RWPE2 (cell line): Measurements from ENCODE around the gene CYTIP.

Experiments used
- ATAC-seq: fragments of 200-7000 bp; cut with Tn5 transposase; 3 replicates; pipeline ENCODE4 v1.9.1; 2021; ENCODE audit warnings: low read depth
- DNase-seq: peaks from one replicate; pipeline ENCODE4 v3.0.0-alpha.2; 2020; ENCODE audit warnings: low spot score
- H3K27ac ChIP-seq: fragments of 450-650 bp; 2 replicates; pipeline ENCODE4 v1.5.1; 2017; ENCODE audit warnings: mild to moderate bottlenecking; ENCODE audit not compliant: poor library complexity, severe bottlenecking
- H3K27me3 ChIP-seq: fragments of 250-450 bp; sonication (Bioruptor Pico); 2 replicates; pipeline ENCODE4 v1.5.1; 2021; ENCODE audit warnings: mild to moderate bottlenecking, moderate library complexity; ENCODE audit not compliant: insufficient read depth, poor library complexity, severe bottlenecking
- H3K36me3 ChIP-seq: fragments of 250-450 bp; sonication (Bioruptor Pico); 2 replicates; pipeline ENCODE4 v1.5.1; 2020; ENCODE audit warnings: low read depth, mild to moderate bottlenecking, moderate library complexity
- H3K4me1 ChIP-seq: fragments of 250-450 bp; sonication (Bioruptor Pico); 2 replicates; pipeline ENCODE4 v1.5.1; 2021; ENCODE audit warnings: mild to moderate bottlenecking, moderate library complexity; ENCODE audit not compliant: insufficient read depth, poor library complexity, severe bottlenecking
- H3K4me3 ChIP-seq: fragments of 250-450 bp; sonication (Bioruptor Pico); 2 replicates; pipeline ENCODE4 v1.5.1; 2021; ENCODE audit warnings: mild to moderate bottlenecking, moderate library complexity; ENCODE audit not compliant: severe bottlenecking
- H3K9me3 ChIP-seq: fragments of 250-450 bp; sonication (Bioruptor Pico); 2 replicates; pipeline ENCODE4 v1.5.1; 2021; ENCODE audit warnings: mild to moderate bottlenecking, moderate library complexity; ENCODE audit not compliant: severe bottlenecking
- CTCF ChIP-seq: fragments of 450-650 bp; IDR thresholded peaks from one replicate; pipeline ENCODE4 v1.5.1; 2017; ENCODE audit warnings: mild to moderate bottlenecking, moderate library complexity; ENCODE audit not compliant: poor library complexity, severe bottlenecking

CYTIP gene

GRCh38 chr2:157487271-157487610 is 43.4 kb upstream of the CYTIP start:
- Histone ChIP-seq H3K4me3 (no peak overlapping the region), H3K9me3 (no peaks in the 10 kb centered on the region), H3K27ac (no peak overlapping the region), H3K36me3 (no peaks in the 10 kb centered on the region), H3K4me1 (no peaks in the 10 kb centered on the region), H3K27me3 (peaks cover 7% of the 10 kb centered on the region)
- DNase-seq, result no peak
- TF ChIP-seq CTCF, result no peak
- no peak for ATAC-seq

- Histone ChIP-seq H3K36me3 (no peaks in the 10 kb centered on the region), H3K4me1 (no peaks in the 10 kb centered on the region), H3K9me3 (no peaks in the 10 kb centered on the region), H3K27me3 (peaks cover 7% of the 10 kb centered on the region), H3K4me3 (no peak overlapping the region), H3K27ac (no peak overlapping the region)
- no peak for DNase-seq
- no peak for ATAC-seq
- TF ChIP-seq CTCF, result no peak
These were observed 42.8 kb upstream of the CYTIP start for GRCh38 chr2:157486596-157487270.

GRCh38 chr2:157480182-157480961 is 36.5 kb upstream of the CYTIP start:
- DNase-seq (no peak), ATAC-seq (no peak)
- Histone ChIP-seq H3K4me3 (no peak overlapping the region), H3K36me3 (no peaks in the 10 kb centered on the region), H3K4me1 (no peaks in the 10 kb centered on the region), H3K9me3 (peaks cover 2% of the 10 kb centered on the region), H3K27me3 (no peaks in the 10 kb centered on the region), H3K27ac (no peak overlapping the region)
- no peak for TF ChIP-seq CTCF

GRCh38 chr2:157479081-157480027 is 35.5 kb upstream of the CYTIP start:
- H3K9me3 ChIP-seq, result peaks cover 2% of the 10 kb centered on the region
- ATAC-seq (no peak), DNase-seq (no peak)
- no peaks in the 10 kb centered on the region for H3K27me3 ChIP-seq
- no peak overlapping the region for H3K4me3 ChIP-seq
- no peaks in the 10 kb centered on the region for H3K4me1 ChIP-seq
- H3K36me3 ChIP-seq, result no peaks in the 10 kb centered on the region
- H3K27ac ChIP-seq, result no peak overlapping the region
- no peak for TF ChIP-seq CTCF
